ENCODE measurements around the gene EIF1.

The EIF1 gene

GRCh38 chr17:41651625-41652460 is 36.8 kb upstream of the EIF1 start:
- DNase-seq (ENCODE audit: low spot score) = peak; percentile 83
- peak overlapping the region; percentile 100 for H3K27ac ChIP-seq
- ChIA-PET CTCF (interaction anchor here (0.5 to 13.5 kb wide), 4 partner anchors 12 to 1187 kb away, joined by 3 to 321 read pairs (median 7); no protein-coding TSS in a partner anchor), POLR2A (ENCODE audit: low non-redundant PET) (interaction anchor here (0.5 to 1.4 kb wide), 5 partner anchors 9 to 878 kb away, joined by 3 to 7 read pairs (median 5); partner anchors contain the start of gene EIF1)
- no peak for TF ChIP-seq CTCF (conservative IDR thresholded peaks at IDR 0.05; ENCODE audit: low read depth)

- no peak for TF ChIP-seq CTCF (conservative IDR thresholded peaks at IDR 0.05; ENCODE audit: low read depth)
- CTCF ChIA-PET = interaction anchor here (0.7 to 13.5 kb wide), 3 partner anchors 11 to 1187 kb away, joined by 3 to 321 read pairs (median 11); no protein-coding TSS in a partner anchor
- POLR2A ChIA-PET (ENCODE audit: low non-redundant PET) = interaction anchor here (0.5 kb wide), 1 partner anchor 877 kb away, joined by 3 read pairs; no protein-coding TSS in a partner anchor
- peak overlapping the region; percentile 100 for H3K27ac ChIP-seq
- no peak for DNase-seq (ENCODE audit: low spot score)
These were observed 36.2 kb upstream of the EIF1 start for GRCh38 chr17:41652461-41652970.

- ChIA-PET POLR2A (ENCODE audit: low non-redundant PET) (interaction anchor here (0.6 to 1.4 kb wide), 7 partner anchors 9 to 36 kb away, joined by 3 to 6 read pairs (median 4); no protein-coding TSS in a partner anchor), CTCF (interaction anchor here (0.7 to 13.5 kb wide), 3 partner anchors 10 to 134 kb away, joined by 3 to 321 read pairs (median 18); partner anchors contain the start of gene KRT15)
- no peak for TF ChIP-seq CTCF (conservative IDR thresholded peaks at IDR 0.05; ENCODE audit: low read depth)
- peak overlapping the region; percentile 100 for H3K27ac ChIP-seq
- no peak for DNase-seq (ENCODE audit: low spot score)
These were observed 35.3 kb upstream of the EIF1 start for GRCh38 chr17:41653421-41653820.

GRCh38 chr17:41653892-41654677 is 34.6 kb upstream of the EIF1 start:
- no peak for TF ChIP-seq CTCF (conservative IDR thresholded peaks at IDR 0.05; ENCODE audit: low read depth)
- peak; percentile 94 for DNase-seq (ENCODE audit: low spot score)

GRCh38 chr17:41654678-41655607 is 33.7 kb upstream of the EIF1 start:
- peak overlapping the region; percentile 100 for H3K27ac ChIP-seq
- POLR2A ChIA-PET (ENCODE audit: low non-redundant PET) = interaction anchor here (0.6 to 1.4 kb wide), 5 partner anchors 8 to 35 kb away, joined by 3 to 6 read pairs (median 3); partner anchors contain the start of genes EIF1 and KRT17
- CTCF ChIA-PET = interaction anchor here (0.6 to 13.5 kb wide), 4 partner anchors 9 to 106 kb away, joined by 4 to 321 read pairs (median 11); no protein-coding TSS in a partner anchor
- no peak for TF ChIP-seq CTCF (conservative IDR thresholded peaks at IDR 0.05; ENCODE audit: low read depth)
- DNase-seq (ENCODE audit: low spot score) = no peak

More at GRCh38 chr17:41653892-41654677, 34.6 kb upstream of the EIF1 start:
- ChIA-PET POLR2A (ENCODE audit: low non-redundant PET) (interaction anchor here (0.6 to 1.4 kb wide), 8 partner anchors 9 to 35 kb away, joined by 3 to 6 read pairs (median 4); partner anchors contain the start of gene KRT17), CTCF (interaction anchor here (0.7 to 13.5 kb wide), 3 partner anchors 9 to 135 kb away, joined by 3 to 321 read pairs (median 18); partner anchors contain the start of gene KRT15)
- peak overlapping the region; percentile 100 for H3K27ac ChIP-seq
